K562 (cell line): Measurements from ENCODE around the gene MUSTN1. TPM values are rescaled to one million over a fixed set of nuclear protein-coding genes. Genes with fewer than 3 reads are reported as not detected.

Experiments
- ATAC-seq: fragments of 200-7000 bp; cut with Tn5 transposase; 3 replicates; pipeline ENCODE4 v1.9.1; 2020; ENCODE audit warnings: moderate library complexity
- BruUV-seq: library from RNA; stranded (reverse); fragments of 400-500 nt; replicated peaks from 2 replicates; lab custom pipeline; 2021; lab: Mats Ljungman, UMichigan
- CTCF ChIA-PET: fragments of 300-600 bp; formaldehyde crosslinking; extraction: SDS; loops from one replicate; lab custom pipeline; 2021; ENCODE audit warnings: low intra/inter-chr PET ratio; lab: Yijun Ruan, JAX
- POLR2A ChIA-PET: fragments of 300-600, 350-650 bp; sonication (Branson Sonifier 250); formaldehyde crosslinking; extraction: SDS; loops from one replicate; lab custom pipeline; 2021; ENCODE audit warnings: antibody characterized with exemption, inconsistent platforms; lab: Yijun Ruan, JAX
- DNase-seq, 4 experiments: peaks; one replicate each; pipeline versions ENCODE4 v3.0.0 to v3.0.0-alpha.2; 2011 to 2018; ENCODE audit warnings: low spot score in 3 of 4, mixed read lengths in 3 of 4; ENCODE audit errors: extremely low read depth in 1 of 4
- FAIRE-seq: peaks from 2 replicates; lab custom pipeline; 2011; peaks lifted over from hg19 to GRCh38; lab: Jason Lieb, UNC
- H2AFZ ChIP-seq: 2 replicates; pipeline ENCODE4 v1.6.0; 2011; ENCODE audit warnings: low read depth, low read length, control low read depth, inconsistent platforms
- H3K27ac ChIP-seq: fragments of 200-600 bp; 3 replicates; pipeline ENCODE4 v1.8.0; 2011; ENCODE audit warnings: low read depth, mild to moderate bottlenecking, control low read depth, inconsistent platforms, low read length, moderate library complexity, mixed read lengths; ENCODE audit errors: extremely low read depth
- H3K27me3 ChIP-seq, 2 experiments: fragments of 300-600 bp in 1 of 2; 2 replicates in 1 of 2; 3 replicates in 1 of 2; pipeline versions ENCODE4 v1.6.0 to v1.8.0; 2011; ENCODE audit warnings: inconsistent platforms in 2 of 2, low read length in 2 of 2, mild to moderate bottlenecking in 1 of 2, mixed read lengths in 1 of 2, moderate library complexity in 1 of 2; ENCODE audit not compliant: control insufficient read depth in 2 of 2, insufficient read depth in 2 of 2
- H3K36me3 ChIP-seq: fragments of 300-600 bp; 3 replicates; pipeline ENCODE4 v1.8.0; 2011; ENCODE audit warnings: mild to moderate bottlenecking, low read length, inconsistent platforms; ENCODE audit not compliant: control insufficient read depth, insufficient read depth
- H3K4me1 ChIP-seq, 2 experiments: fragments of 200-600 bp in 1 of 2; replicated peaks in 1 of 2; 2 replicates in 1 of 2; 3 replicates in 1 of 2; pipeline versions ENCODE4 v1.5.1 to v1.8.0; 2011; ENCODE audit warnings: inconsistent platforms in 2 of 2, low read length in 2 of 2, mild to moderate bottlenecking in 1 of 2, mixed read lengths in 1 of 2, moderate library complexity in 1 of 2; ENCODE audit not compliant: control insufficient read depth in 2 of 2, insufficient read depth in 2 of 2
- H3K4me2 ChIP-seq: 2 replicates; pipeline ENCODE4 v1.6.1; 2011; ENCODE audit warnings: low read length, control low read depth, inconsistent platforms, mixed read lengths; ENCODE audit not compliant: insufficient read depth
- H3K4me3 ChIP-seq: fragments of 200-600 bp; sonication (generic), shearing (Covaris generic); 2 replicates; pipeline ENCODE4 v1.5.1; 2016; ENCODE audit warnings: control low read depth, inconsistent platforms
- H3K79me2 ChIP-seq: fragments of 200-600 bp; 3 replicates; pipeline ENCODE4 v1.8.0; 2011; ENCODE audit warnings: low read length, inconsistent platforms; ENCODE audit not compliant: control insufficient read depth, insufficient read depth
- H3K9ac ChIP-seq, 2 experiments: 2 replicates each; pipeline versions ENCODE4 v1.6.0 to v1.6.1; 2011; ENCODE audit warnings: low read depth in 2 of 2, low read length in 2 of 2, control low read depth in 1 of 2, inconsistent platforms in 1 of 2, mild to moderate bottlenecking in 1 of 2, mixed read lengths in 1 of 2; ENCODE audit not compliant: insufficient read depth in 1 of 2
- H3K9me1 ChIP-seq: one replicate; pipeline ENCODE4 v1.6.0; 2011; ENCODE audit warnings: inconsistent platforms, mild to moderate bottlenecking, low read length, moderate library complexity; ENCODE audit not compliant: control insufficient read depth, insufficient read depth
- H3K9me3 ChIP-seq: replicated peaks from 2 replicates; pipeline ENCODE4 v1.5.1; 2011; ENCODE audit warnings: low read depth, low read length, inconsistent platforms; ENCODE audit not compliant: control insufficient read depth, insufficient read depth
- H4K20me1 ChIP-seq: replicated peaks from 2 replicates; pipeline ENCODE4 v1.6.1; 2011; ENCODE audit warnings: low read length, inconsistent platforms, mixed read lengths; ENCODE audit not compliant: control insufficient read depth, insufficient read depth
- BCOR ChIP-seq: fragments of 450-650 bp; IDR thresholded peaks from 2 replicates; pipeline ENCODE4 v1.6.1; 2016
- CBX2 ChIP-seq: fragments of 200-600 bp; sonication (generic); IDR thresholded peaks from one replicate; pipeline ENCODE4 v1.6.1; 2012; ENCODE audit warnings: mild to moderate bottlenecking, low read length, inconsistent platforms; ENCODE audit not compliant: insufficient read depth, poor library complexity, severe bottlenecking
- FOSL1 ChIP-seq: fragments of 200-800 bp; sonication (Bioruptor generic); conservative IDR thresholded peaks from 2 replicates; pipeline ENCODE4 v1.6.1; 2016; ENCODE audit warnings: missing genetic modification characterization, missing compliant biosample characterization
- FOXM1 ChIP-seq, 2 experiments: fragments of 450-650 bp in 1 of 2; sonication (generic) in 1 of 2; formaldehyde crosslinking in 1 of 2; IDR thresholded peaks; 2 replicates each; pipeline versions ENCODE4 v1.6.1 to v1.9.0; 2017 to 2022; ENCODE audit warnings: low read depth in 2 of 2, mild to moderate bottlenecking in 2 of 2, missing genetic modification reagents in 1 of 2, moderate library complexity in 1 of 2
- KAT2B ChIP-seq: IDR thresholded peaks from one replicate; pipeline ENCODE4 v1.6.1; 2012; ENCODE audit warnings: low read depth, mild to moderate bottlenecking, control low read depth, inconsistent platforms, low read length, moderate library complexity
- KDM1A ChIP-seq, 2 experiments: fragments of 450-650 bp; IDR thresholded peaks; 2 replicates each; pipeline ENCODE4 v1.6.1; 2016; ENCODE audit warnings: mild to moderate bottlenecking in 2 of 2
- KLF1 ChIP-seq: fragments of 450-650 bp; IDR thresholded peaks from 2 replicates; pipeline ENCODE4 v1.6.1; 2016; ENCODE audit warnings: missing genetic modification characterization, missing compliant biosample characterization
- MLLT1 ChIP-seq, 2 experiments: fragments of 450-650 bp; IDR thresholded peaks; 2 replicates each; pipeline ENCODE4 v1.6.1; 2016
- NFE2L1 ChIP-seq: fragments of 450-650 bp; IDR thresholded peaks from 2 replicates; pipeline ENCODE4 v1.6.1; 2016; ENCODE audit warnings: missing genetic modification characterization, low read depth, mild to moderate bottlenecking, missing compliant biosample characterization, moderate library complexity, borderline replicate concordance
- NFXL1 ChIP-seq: fragments of 450-650 bp; formaldehyde crosslinking; IDR thresholded peaks from 2 replicates; pipeline ENCODE4 v1.4.0; 2021; ENCODE audit warnings: mild to moderate bottlenecking
- NONO ChIP-seq, 2 experiments: fragments of 200-400 bp in 1 of 2; fragments of 450-650 bp in 1 of 2; formaldehyde crosslinking in 1 of 2; IDR thresholded peaks; 2 replicates each; pipeline ENCODE4 v1.6.1; 2017; ENCODE audit warnings: low read depth in 2 of 2, mild to moderate bottlenecking in 2 of 2, moderate library complexity in 2 of 2, low read length in 1 of 2
- POLR2H ChIP-seq: IDR thresholded peaks from 2 replicates; pipeline ENCODE4 v1.6.1; 2016; ENCODE audit warnings: missing genetic modification characterization, low read depth, mild to moderate bottlenecking, control low read depth, missing compliant biosample characterization, moderate library complexity
- RBM25 ChIP-seq: fragments of 200-400 bp; formaldehyde crosslinking; IDR thresholded peaks from 2 replicates; pipeline ENCODE4 v1.6.1; 2018; ENCODE audit warnings: low read length, low read depth, moderate library complexity; ENCODE audit not compliant: severe bottlenecking
- RHOXF2B ChIP-seq: fragments of 250-450 bp; sonication (Bioruptor Pico); conservative IDR thresholded peaks from 2 replicates; pipeline ENCODE4 v1.5.1; 2021
- SMAD2 ChIP-seq: fragments of 150-350 bp; IDR thresholded peaks from 2 replicates; pipeline ENCODE4 v1.6.1; 2014; ENCODE audit warnings: low read depth, mild to moderate bottlenecking, low read length
- TEAD4 ChIP-seq, 2 experiments: sonication (generic) in 1 of 2; formaldehyde crosslinking in 1 of 2; IDR thresholded peaks; 2 replicates each; pipeline versions ENCODE4 v1.6.1 to v1.8.0; 2012 to 2022; ENCODE audit warnings: borderline replicate concordance in 1 of 2, inconsistent platforms in 1 of 2, low read length in 1 of 2, mild to moderate bottlenecking in 1 of 2, missing genetic modification reagents in 1 of 2
- WHSC1 ChIP-seq: IDR thresholded peaks from one replicate; pipeline ENCODE4 v1.6.1; 2012; ENCODE audit warnings: low read length, control low read depth, inconsistent platforms
- ZFP36 ChIP-seq: fragments of 150-350 bp; IDR thresholded peaks from 2 replicates; pipeline ENCODE4 v1.6.1; 2018; ENCODE audit warnings: low read length, low read depth; ENCODE audit not compliant: partially characterized antibody
- ZNF717 ChIP-seq: fragments of 250-450 bp; sonication (Bioruptor Pico); IDR thresholded peaks from 2 replicates; pipeline ENCODE4 v1.5.0; 2021
- ZNF76 ChIP-seq: fragments of 250-450 bp; sonication (Bioruptor Pico); IDR thresholded peaks from 2 replicates; pipeline ENCODE4 v1.4.0; 2020; ENCODE audit warnings: mild to moderate bottlenecking, moderate library complexity, borderline replicate concordance
- ZSCAN32 ChIP-seq: fragments of 450-650 bp; formaldehyde crosslinking; IDR thresholded peaks from 2 replicates; pipeline ENCODE4 v1.4.0; 2020; ENCODE audit warnings: mild to moderate bottlenecking, moderate library complexity
- WGBS: fragments of 100-300 bp; shearing (Covaris generic); methylation state at CpG from one replicate; pipeline ENCODE4 v1.1.6; 2016; ENCODE audit warnings: low coverage, mixed read lengths; ENCODE audit not compliant: insufficient coverage; ENCODE audit errors: missing lambda C conversion rate; 5-methylcytosine and 5-hydroxymethylcytosine counted together
- in situ Hi-C: fragments of 300-500 bp; cut with MboI; formaldehyde crosslinking; loops from 4 replicates; pipeline ENCODE4 v1.15.0; 2018; ENCODE audit warnings: inconsistent platforms, mixed read lengths
- intact Hi-C: fragments of 100-400 bp; cut with micrococcal nuclease; formaldehyde crosslinking; loops from 2 replicates; pipeline ENCODE4 v1.14.2; 2022
- polyA plus RNA-seq, 8 experiments: library from polyadenylated mRNA; depleted of rRNA in 4 of 8; stranded (reverse) in 5 of 8; unstranded in 3 of 8; fragments of >200 nt; fragmentation: Nextera tagmentation in 2 of 8; fragmentation: Illumina TruSeq in 1 of 8; extraction: Ambion mirVana in 2 of 8; extraction: Trizol in 1 of 8; gene quantifications; 2 replicates each; pipeline versions ENCODE4 v1.2.1 to v1.2.3, GENCODE V29; 2011 to 2014; ENCODE audit warnings: inconsistent platforms in 1 of 8, missing spikeins in 1 of 8
- total RNA-seq, 7 experiments: library from RNA; depleted of rRNA in 6 of 7; stranded (reverse); fragments of >200 nt in 6 of 7; fragmentation: Illumina TruSeq in 2 of 7; extraction: Trizol in 2 of 7; gene quantifications; 2 replicates each; pipeline versions ENCODE4 v1.2.1 to v1.2.3, GENCODE V29; 2011 to 2021; ENCODE audit warnings: low replicate concordance in 1 of 7
- TF ChIP-seq, protein P1 (sequence below): fragments of 250-450 bp; sonication (Bioruptor Pico); IDR thresholded peaks from 2 replicates; pipeline ENCODE4 v1.4.0; 2020; ENCODE audit warnings: mild to moderate bottlenecking, moderate library complexity

The MUSTN1 gene
- total and polyA plus RNA-seq, 9 of the 15 experiments (the other 6 are each of a cell fraction or from before 2014, with no cell fraction given) = 0.15 to 0.78 (median 0.44) TPM; not detected in 4

DNA sequence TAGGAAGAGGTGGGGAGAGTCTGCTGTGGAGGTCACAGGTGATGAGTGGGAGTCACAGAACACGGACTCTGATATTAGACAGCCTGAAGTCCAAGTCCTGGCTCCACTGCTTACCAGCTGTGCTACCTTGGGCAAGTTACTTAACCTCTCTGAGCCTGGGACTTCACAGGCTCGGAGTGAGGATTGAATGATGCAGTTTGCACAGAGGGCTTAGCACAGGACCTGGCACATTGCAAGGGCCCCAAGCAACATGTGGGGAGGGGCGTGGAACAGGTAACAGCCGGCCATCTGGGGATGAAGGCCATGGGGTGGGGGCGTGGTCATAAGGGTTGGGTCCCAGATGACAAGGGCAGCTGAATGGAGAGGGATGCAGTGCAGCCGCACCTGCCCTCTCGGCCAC, 44.5 kb downstream of the MUSTN1 start (continued):
- TF ChIP-seq ZNF76 (CRISPR knock-in tag) = no peak
- TF ChIP-seq KDM1A (IDR thresholded peaks at IDR 0.05) = peak; percentile 18 to 34; a peak in 1 of 4 replicates
- TF ChIP-seq RBM25 = peak; percentile 78
- no peak for TF ChIP-seq KLF1
- TF ChIP-seq FOSL1 (tag) = no peak
- no peak for TF ChIP-seq NFXL1 (CRISPR knock-in tag)
- TF ChIP-seq SMAD2 = no peak
- TF ChIP-seq ZNF717 = no peak
- no peak for TF ChIP-seq NONO (IDR thresholded peaks at IDR 0.05; ENCODE audit: low read depth in 2 of 2, low read length in 1 of 2)
- TF ChIP-seq BCOR = peak; percentile 88
- no peak for TF ChIP-seq NFE2L1 (tag)
- TF ChIP-seq ZFP36 = peak; percentile 71
- no peak for TF ChIP-seq WHSC1
- no peak for TF ChIP-seq CBX2
- no peak for TF ChIP-seq ZSCAN32 (CRISPR knock-in tag)
- no peak for TF ChIP-seq RHOXF2B

GRCh38 chr3:52789746-52790040, 45.1 kb downstream of the MUSTN1 start:
- Histone ChIP-seq H3K27me3 (peaks cover 0 to 23% of the 10 kb centered on the region in 2 experiments; a peak in 3 of 5 replicates), H3K27ac (no peak overlapping the region), H3K4me2 (no peak overlapping the region), H2AFZ (no peak overlapping the region), H3K36me3 (no peaks in the 10 kb centered on the region), H3K9ac (no peak overlapping the region), H3K9me3 (no peaks in the 10 kb centered on the region), H4K20me1 (no peaks in the 10 kb centered on the region), H3K9me1 (no peaks in the 10 kb centered on the region), H3K79me2 (no peaks in the 10 kb centered on the region), H3K4me3 (no peak overlapping the region), H3K4me1 (peaks cover 0 to 11% of the 10 kb centered on the region in 2 experiments; a peak in 2 of 5 replicates)
- DNase-seq (no peak), FAIRE-seq (no peak), ATAC-seq (no peak)
- ChIA-PET CTCF (no interaction called here), POLR2A (interaction anchor here (0.7 kb wide), 1 partner anchor 301 kb away, joined by 3 read pairs; no protein-coding TSS in a partner anchor)
- BruUV-seq = no TSS peak
- 27% methylated on average over 6 of the region's 6 CpGs for WGBS
- intact Hi-C loops (no loop called here), in situ Hi-C loops (no loop called here)
- TF ChIP-seq, protein P1, sequence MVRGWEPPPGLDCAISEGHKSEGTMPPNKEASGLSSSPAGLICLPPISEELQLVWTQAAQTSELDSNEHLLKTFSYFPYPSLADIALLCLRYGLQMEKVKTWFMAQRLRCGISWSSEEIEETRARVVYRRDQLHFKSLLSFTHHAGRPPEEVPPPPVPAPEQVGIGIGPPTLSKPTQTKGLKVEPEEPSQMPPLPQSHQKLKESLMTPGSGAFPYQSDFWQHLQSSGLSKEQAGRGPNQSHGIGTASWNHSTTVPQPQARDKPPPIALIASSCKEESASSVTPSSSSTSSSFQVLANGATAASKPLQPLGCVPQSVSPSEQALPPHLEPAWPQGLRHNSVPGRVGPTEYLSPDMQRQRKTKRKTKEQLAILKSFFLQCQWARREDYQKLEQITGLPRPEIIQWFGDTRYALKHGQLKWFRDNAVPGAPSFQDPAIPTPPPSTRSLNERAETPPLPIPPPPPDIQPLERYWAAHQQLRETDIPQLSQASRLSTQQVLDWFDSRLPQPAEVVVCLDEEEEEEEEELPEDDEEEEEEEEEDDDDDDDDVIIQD (CRISPR knock-in tag) = no peak
- TF ChIP-seq MLLT1 (IDR thresholded peaks at IDR 0.05) = no peak
- TF ChIP-seq POLR2H (tag) = no peak
- no peak for TF ChIP-seq KAT2B
- no peak for TF ChIP-seq TEAD4 (IDR thresholded peaks at IDR 0.05; ENCODE audit: low read length)
- TF ChIP-seq TEAD4 (CRISPR knock-in tag; IDR thresholded peaks at IDR 0.05; ENCODE audit: borderline replicate concordance) = no peak
- no peak for TF ChIP-seq FOXM1 (IDR thresholded peaks at IDR 0.05; ENCODE audit: low read depth)
- TF ChIP-seq FOXM1 (CRISPR knock-in tag; IDR thresholded peaks at IDR 0.05; ENCODE audit: low read depth) = no peak
